Measurements from ENCODE around the gene NFIA.
"Not testable (repeated sequence)": the region's sequence is repeated elsewhere in the genome, so short reads cannot be mapped to it uniquely, and the experiment has no call there.

The NFIA gene

DNA sequence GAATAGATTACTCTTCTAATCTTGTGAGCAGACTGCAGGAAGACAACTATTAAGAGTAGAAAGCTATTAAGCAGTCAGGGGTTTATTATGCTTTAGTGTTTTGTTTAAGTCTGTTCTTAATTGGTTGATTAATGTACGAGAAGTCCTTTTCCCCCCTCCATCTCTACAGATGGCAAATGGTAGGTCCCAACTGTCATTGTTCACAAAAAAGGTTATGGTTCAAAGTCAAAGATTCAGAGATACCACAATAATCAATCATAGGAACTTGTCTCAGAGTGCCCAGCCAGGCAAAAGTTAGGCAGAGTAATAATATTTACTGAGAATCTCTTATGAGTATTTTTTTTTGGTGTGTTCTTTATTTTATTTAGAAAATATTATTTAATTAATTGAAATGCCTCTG, 26.8 kb downstream of the NFIA start:
- no peak for DNase-seq

DNA sequence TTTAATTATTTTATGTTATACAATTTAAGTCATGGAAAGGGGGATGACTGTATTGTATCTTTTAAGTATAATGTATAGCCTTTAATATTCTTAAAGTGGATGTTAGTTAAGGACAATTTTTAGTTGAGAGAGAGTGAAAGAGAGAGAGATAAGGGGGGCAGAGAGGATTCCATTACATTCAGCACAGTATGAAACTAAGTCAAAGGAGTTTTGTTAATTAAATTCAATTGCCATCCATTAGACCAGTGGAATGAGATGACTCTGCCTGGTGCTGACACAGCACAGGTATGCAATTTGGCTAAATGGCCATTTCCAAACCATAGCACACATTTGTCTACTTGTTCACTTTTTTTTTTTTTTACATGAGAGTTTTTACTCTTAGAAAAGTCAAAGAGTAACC, 27.5 kb downstream of the NFIA start:
- no peak for DNase-seq

DNA sequence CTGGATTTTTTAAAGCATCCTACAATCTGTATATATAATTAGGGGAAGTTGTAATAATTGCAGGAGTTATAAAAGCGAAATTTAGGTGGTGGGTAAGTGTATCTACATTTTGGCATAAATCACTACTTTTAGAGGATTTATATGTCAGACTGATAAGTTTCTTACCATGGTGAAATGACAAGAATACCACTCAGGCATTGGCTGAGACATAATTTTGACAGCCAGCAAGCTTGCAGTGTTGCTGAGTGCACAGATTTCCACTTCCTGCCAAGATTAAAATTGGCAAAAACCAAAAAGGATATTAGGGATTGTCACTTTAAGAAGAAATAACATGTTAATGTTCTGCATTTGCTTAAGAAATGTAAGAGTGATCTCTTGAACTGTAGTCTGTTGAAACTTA, 28.2 kb downstream of the NFIA start:
- DNase-seq, result no peak

DNA sequence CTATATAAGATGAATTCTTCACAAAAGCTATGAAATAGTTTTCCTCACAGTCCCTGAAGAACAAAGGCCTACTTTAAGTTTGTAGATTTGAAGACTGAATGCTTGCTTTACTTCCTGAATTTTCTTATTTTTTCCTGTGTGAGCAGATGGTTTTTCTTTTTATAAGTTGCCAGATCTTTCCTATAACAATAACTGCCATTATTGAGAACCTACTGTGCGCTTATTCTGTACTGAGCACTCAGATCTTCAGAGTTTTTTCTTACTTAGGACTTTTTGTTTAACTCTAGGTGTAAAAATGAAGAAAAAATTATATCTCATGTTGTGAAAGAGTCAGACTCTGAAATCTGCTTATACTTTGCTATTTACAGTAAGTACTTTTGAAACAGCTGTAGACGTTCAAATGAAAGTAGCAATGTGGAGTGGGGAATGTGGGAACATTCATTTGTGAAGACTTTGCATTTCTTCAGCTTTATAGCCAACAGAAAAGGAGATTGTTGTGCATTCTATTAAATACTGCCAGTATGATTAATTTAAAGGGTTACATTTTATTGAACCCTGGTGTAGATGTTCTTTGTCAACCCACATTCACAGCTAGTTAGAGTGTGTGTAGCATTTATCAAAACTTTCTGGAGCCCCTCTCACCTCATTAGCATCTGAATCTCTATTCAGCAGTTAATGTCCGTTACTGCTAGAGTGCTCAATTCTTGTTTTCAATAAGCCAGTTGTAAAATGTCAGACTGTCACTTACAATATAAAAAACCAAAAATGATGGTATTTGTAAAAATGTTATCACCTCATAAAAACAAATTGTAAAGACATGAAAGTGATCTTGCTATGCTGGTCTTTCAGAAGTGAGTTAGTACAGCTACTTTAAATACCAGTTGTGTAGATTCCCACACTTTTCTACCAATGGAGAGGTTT, 29.0 kb downstream of the NFIA start:
- no peak for DNase-seq

DNA sequence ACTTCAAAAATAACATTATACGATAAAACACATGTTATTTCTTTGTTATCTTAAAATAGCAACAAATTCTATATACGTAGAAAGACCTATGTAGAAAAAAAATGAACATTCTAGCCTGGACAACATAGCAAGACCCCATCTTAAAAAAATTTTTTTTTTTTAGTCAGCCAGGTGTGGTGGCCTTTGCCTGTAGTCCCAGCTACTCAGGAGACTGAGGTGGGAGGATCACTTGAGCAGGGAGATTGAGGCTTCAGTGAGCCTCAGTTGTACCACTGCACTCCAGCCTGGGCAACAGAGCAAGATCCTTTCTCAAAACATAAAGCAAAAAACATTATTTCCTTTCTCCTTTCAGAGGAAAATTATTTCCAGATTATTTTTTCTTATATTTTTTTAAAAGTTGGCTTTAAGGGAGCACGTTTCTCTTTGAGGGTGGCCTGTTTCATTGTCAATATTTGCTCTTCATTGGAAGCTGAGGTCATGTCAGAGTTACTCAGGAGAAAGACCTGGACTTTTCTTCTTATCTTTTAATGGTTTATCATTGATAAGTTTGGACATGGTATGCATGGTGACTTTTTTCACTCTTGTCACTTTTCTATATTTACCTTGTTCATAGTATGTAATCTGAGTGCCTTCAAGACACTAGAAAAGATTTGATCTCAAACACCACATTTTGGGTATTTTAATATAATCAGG, 32.0 kb downstream of the NFIA start:
- no peak for DNase-seq

DNA sequence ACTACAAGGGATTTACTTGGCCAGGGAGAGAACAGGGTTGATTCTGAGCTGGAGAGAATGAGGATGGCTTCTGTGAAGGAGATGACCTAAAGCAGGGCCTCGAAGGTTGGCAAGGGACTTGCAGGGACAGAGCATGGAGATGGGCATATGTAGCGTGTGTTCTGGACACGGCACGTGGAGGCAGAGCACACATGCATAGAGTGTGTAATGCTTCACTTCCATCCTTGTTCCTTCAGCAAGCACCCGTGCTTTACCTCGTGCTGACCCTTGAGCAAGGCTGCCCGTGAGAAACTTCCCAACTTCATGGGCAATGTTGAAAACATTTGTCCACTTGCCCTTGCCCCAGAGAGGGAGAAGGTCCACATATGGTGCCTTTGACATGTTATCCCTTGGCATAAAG, 33.1 kb downstream of the NFIA start:
- no peak for DNase-seq

DNA sequence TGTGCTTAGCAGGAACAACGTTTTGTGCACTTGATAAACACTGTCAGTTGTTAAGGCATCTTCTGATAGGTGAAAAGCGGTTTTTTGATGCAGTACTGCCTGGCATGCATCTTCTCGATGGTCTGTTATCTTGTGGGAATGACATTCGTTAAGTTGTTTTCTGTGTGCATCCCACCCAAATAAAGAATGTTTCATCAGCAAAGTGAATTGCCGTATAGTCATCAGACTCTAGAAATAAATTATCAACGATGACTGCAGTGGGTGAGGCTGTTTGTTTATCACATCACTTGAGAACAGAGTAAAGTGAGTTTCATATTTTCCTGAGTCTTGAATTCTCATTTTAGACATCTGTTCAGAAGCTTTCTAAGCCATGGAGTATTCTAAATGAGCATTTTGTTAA, 34.1 kb downstream of the NFIA start:
- DNase-seq, result no peak

DNA sequence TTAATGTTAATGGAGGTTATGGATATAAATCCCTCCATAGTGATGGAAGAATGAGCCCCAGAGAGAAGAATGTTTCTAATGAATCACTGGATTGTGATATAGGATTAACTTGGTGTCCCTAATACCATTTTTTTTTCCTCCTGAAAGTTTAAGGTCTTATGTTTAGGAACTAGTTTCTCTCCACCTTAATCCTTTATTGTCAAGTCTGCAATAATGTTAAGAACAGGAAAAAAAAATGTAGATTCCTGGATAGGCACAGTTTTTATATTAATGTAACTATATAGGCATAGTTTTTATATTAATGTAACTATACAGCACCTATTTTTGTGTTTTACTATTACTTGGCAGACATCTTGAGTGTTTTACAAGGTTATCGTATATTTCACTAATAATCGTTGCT, 34.9 kb downstream of the NFIA start:
- DNase-seq, result no peak

DNA sequence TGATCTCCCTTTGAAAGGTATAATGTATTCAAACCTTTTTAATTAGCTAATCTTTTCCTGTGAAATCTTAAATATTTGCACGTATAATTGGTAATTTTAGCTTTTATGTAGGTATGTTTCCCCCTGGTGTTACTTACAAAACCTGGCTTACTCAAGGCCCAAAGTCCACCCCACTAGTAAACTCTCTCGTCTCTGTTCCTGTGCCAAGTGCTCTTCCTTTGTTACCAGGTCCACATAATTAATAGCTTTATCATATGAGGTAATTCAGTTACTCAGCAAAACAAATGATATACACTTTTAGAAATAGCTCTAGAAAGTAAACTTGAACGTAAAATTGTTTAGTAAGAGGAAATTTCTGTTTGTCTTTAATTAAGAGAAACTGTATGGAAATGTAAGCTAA, 36.7 kb downstream of the NFIA start:
- DNase-seq, result no peak

DNA sequence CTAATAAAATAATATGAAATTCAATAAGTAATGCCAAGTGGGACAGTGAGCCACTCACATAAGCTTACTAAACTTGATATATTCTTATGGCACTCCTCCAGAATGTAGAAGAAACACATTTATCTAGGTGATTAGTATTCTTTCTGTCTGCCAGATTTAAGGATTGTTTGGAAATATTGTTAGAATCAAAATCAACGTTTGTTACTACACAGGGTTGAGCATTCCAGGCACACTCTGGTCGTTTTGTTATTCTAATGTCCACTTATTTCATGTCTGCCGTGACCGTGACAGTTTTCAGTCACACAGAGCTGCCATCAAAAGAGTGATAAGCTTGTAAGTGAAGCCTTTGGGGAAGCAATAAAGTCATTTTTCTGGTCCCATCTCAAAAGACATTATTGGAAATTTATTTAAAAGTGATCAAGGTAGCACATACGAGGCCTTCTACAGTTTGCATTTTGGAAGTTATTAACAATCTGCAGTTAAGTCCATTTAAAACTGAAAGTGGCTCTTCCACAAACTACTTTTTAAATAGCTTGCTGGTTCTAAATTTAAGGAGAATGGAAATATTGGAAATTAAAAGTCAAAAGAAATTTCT, 38.0 kb downstream of the NFIA start:
- DNase-seq, result no peak

DNA sequence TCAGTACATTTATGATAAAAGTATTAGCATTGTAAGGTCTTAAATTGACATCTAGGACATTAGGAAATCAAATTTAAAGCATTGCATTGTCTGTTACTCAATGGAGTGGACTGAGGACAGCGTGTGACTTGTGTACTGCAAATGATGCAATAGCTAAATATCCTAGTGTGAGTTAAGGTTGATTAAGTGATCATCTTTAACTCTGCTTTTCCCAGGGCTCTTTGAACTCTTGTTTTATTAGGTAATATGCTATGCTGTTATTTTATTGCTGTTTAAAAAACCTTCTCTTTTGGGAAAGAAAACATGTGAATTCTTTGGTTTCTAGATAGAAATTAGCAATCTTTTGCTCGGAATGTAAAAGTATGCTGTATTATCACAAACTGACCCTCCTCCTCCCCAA, 38.6 kb downstream of the NFIA start:
- DNase-seq, result no peak

DNA sequence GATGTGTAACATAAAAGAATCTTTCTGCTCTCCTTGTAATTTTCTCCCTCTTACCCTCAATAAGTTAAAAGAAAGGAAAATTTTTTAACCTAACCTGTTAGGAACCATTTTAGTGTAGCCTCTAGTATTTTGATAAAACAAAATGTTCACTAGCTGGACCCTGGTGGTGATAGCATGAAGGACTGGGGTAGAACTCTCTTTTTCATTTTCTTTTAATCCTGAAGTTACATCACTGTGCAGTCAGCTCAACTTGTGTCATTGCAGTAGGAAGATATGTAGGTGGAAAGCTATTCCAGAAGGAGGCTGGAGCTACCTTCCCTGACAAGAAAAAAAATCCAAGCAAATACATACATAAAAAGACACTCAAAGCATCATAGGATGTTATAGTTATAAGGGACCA, 39.3 kb downstream of the NFIA start:
- no peak for DNase-seq

DNA sequence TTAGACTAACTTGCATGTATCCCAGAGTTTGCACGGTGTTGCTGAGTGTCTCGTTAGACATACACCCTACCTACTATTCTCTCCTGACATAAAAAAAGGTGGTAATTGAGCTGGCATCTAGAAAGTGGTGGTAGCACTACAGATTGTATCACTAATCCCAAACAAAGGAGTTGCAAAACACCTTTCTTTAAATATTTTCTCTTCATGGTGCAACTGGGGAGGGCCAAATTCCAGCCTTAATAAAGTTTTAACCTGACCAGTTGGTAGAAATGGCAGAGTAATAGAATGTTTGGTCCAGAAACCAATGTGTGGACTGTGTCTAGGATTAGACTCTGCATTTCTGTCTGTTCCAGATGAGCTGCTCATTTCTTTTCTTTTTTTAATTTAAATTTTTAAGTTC, 40.0 kb downstream of the NFIA start:
- DNase-seq, result no peak

DNA sequence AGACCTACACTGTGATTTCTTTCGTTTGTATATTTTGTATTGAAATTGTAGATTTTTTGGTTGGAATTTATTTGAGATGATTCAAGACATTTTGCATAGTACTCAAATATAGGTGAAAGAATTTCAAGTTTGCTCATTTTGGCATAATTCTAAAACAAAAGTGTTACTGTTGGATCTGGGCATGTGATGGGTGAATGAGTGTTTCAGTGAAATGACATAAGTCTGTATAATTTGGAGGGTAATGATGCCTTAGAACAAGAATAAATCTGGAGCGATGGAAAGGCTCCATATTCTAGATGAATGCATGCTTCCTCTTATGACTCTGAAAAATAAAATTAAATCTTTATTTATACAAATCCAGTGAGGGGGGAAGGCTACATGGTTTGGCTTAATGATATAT, 41.0 kb downstream of the NFIA start:
- no peak for DNase-seq

DNA sequence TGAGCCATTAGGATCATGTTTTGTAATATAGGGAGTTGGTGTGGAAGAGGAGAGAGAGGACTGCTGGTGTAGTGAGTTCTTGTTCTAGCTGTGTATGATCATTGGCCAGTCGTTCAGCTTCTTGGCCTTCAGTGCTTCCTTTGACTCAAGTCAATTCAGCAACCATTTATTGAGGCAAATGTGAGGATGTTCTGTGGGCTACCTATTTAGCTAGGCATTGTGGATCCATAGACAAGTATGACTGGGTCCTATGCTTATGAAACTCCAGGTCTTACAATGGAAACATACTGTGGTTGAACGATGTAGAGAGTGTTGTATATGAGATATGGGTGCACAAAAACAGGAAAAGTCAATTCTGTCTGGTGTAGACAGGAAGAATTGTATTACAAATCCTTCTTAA, 41.7 kb downstream of the NFIA start:
- DNase-seq, result no peak

DNA sequence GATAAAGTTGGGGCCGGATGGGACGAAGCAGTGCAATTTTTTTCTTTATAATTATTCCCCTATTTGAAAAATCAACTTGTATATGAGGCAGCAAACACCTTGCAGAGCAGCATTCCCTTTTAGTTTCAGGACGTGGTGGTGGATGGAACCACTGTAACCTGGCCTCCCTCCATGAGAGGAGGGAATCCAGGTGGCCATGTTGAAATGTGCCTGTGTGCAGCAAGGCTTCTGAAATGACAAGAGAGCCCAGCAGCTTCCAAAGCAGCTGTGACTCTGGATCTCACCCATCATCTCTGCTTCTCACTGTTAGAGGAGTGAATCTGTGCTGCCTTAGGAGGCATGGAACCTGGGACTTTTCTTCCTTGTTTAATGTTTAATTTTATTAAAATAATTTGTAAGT, 42.3 kb downstream of the NFIA start:
- no peak for DNase-seq

DNA sequence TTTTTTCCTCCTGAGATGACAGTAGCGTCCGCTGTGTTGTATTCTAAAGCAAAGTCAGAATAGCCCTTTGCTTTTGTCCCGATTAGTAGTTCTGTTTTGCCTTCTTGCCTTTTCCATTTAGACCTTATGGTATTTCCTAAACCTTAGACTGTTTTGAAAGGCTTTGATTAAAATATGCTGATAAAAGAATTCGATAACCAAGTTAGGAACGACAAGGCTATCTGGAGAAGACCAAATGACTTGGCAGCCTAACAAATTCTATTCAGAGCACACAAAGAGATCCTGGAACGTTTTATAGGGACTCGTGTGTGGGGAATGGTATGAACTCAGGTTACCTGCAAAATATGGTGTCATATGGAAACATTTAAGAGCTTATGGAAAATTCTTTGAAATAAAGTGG, 42.9 kb downstream of the NFIA start:
- no peak for DNase-seq

DNA sequence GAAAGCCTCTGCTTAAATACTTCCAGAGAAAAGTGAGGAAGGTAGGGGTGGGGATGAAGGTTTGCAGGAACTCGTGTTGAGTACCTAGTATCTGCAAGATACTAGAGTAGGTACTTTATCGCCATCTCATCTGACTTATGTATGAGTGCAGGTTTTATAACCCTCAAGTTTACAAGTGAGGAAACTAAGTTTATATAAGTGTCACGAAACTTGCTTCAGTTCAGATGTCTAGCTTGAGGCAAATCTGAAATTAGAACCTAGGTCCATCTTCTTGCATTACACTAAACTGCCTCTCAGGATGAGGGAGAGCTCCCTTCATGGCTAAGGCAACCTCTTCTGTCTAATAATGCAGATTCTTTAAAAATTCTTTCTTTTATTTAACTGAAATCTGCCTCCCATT, 43.5 kb downstream of the NFIA start:
- no peak for DNase-seq

DNA sequence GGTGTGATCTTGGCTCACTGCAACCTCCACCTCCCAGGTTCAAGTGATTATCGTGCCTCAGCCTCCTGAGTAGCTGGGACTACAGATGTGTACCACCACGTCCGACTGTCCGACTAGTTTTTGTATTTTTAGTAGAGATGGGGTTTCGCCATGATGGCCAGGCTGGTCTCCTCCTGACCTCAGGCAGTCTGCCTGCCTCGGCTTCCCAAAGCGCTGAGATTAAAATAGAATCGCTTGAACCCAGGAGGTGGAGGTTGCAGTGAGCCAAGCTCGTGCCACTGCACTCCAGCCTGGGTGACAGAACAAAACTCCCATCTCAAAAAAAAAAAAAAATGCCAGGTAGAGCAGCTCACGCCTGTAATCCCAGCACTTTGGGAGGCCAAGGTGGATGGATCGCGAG, 44.5 kb downstream of the NFIA start:
- not testable (repeated sequence) for DNase-seq

DNA sequence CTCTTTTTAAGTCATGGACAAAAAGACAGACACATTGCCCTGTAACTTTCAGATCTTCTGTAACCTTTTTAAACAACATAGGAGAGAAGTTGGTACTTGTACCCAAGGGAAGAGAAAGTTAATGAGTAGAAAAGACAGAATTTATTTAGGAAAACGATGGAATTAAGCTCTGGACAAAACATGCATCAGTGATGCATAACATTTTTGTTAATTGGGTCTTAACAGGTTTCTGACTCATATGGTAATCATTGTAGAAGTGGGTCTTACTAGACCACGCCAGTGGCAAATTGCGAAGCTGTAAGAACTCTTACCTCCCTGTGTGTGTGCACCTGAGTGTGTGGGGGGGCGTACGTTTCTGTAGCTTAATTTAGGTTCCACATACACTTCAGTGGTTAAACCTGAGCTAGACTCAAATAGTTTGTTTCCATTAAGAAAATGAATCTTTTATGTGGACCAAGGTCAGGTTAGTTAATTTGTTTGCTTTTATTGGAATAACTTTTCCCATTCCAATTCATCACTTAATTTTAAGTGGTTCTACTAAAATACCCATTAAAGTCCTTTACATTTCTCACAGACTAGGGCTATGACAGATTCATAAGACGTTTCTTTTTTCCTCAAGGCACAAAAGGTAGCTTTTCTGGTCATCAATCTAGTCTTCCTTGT, 48.1 kb downstream of the NFIA start:
- DNase-seq, result no peak

DNA sequence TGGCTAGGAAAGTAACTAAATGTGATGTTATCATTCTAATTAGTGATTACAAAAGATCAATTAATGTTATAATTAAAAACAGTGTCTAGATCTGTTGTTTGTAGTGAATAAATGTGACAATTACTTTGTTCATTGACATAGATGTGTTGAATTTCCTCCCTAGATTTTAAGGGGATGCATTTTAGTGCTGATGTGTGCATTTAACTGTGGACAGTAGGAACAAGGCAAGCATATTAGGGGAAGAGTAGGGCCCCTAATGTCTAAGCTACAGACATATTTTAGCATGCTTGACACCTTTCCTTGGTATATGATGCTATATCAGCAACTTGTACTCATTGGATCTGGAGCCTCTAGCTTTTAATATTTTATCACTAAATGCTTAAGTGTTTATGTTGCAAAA, 48.9 kb downstream of the NFIA start:
- no peak for DNase-seq

DNA sequence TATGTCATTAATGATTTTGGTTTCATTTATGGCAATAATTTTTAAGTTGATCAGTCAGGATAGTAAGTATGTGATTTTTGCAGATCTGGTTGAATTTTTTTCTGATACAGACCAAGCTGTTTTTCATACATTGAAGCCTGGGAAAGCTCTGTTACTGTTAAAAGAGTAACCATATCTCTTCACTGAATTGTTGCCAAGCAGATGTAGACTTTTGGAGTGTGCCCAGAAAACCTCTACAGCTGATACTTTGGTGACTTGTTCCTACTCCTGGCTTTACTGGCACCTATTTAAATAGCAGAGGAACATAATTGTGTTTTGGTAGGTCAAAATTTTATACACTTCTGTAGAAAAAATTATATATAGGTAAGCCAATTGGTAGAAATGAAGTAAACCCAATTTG, 49.4 kb downstream of the NFIA start:
- DNase-seq, result no peak

DNA sequence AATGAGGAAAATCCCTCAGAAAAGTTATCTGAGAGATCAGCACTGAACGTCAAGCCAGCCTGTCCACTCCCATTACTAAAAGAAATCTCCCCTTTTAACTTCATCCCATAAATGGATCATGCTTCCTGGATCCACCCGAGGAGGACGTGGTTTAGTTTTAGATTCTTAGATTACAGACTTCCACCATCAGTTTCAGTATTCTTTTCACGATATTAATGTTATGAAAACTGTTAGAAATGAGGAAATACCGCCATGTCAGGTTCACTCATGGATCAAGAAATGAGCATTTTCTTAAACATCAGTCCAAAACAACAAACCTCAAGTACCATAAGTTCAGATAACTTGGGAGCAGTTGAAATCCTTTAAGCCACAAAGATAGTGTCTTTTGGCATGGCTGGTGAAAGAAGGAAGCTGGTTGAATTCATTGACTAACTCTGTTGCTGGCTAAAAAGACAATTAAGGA, 49.8 kb downstream of the NFIA start:
- no peak for DNase-seq

Measured in stimulated activated CD4-positive, alpha-beta T cell treated with anti-CD3 and anti-CD28 coated beads, Interleukin-2, amount 100 ng/mL, for 48 hours (primary cell).